GM19463 (cell line): ENCODE results near the gene REV1.
"Not testable (repeated sequence)": the region's sequence is repeated elsewhere in the genome, so short reads cannot be mapped to it uniquely, and the experiment has no call there.

Source experiments
- ATAC-seq: cut with Tn5 transposase; IDR thresholded peaks from one replicate; pipeline ENCODE4 v1.9.1; 2021; ENCODE audit warnings: mild to moderate bottlenecking, moderate library complexity; ENCODE audit not compliant: unreplicated experiment

Gene REV1

DNA sequence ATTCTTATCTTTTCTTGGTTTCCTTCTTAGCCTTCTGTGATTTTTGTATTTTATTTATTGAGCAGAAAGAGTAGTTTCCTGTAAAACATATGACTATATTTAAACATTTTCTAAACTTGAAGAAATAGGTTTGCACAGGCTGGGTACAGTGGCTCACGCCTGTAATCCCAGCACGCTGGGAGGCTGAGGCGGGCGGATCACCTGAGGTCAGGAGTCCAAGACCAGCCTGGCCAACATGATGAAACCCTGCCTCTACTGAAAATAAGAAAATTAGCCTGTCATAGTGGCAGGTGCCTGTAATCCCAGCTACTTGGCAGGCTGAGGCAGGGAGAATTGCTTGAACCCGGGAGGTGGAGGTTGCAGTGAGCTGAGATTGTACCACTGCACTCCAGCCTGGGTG is 121.0 kb downstream of the REV1 start:
- not testable (repeated sequence) for ATAC-seq

DNA sequence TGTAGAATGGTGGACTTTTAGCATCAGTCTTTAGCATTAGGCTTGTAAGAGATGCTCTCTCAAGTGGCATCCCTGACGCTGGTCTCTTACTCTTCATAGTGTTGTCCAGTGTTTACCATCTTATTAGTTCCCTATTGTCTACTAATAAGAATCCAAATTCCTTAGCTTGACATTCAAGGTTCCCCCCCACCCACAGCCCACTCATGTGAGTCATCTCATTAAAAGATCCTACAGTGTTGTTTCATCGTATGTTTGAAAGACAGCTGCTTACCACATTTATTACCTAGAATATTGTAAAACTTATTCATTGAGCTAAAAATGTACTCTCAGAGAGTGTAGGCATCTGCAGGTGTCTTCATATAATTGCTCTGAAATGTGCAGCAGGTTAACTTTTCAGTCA is 124.2 kb downstream of the REV1 start:
- no peak for ATAC-seq

DNA sequence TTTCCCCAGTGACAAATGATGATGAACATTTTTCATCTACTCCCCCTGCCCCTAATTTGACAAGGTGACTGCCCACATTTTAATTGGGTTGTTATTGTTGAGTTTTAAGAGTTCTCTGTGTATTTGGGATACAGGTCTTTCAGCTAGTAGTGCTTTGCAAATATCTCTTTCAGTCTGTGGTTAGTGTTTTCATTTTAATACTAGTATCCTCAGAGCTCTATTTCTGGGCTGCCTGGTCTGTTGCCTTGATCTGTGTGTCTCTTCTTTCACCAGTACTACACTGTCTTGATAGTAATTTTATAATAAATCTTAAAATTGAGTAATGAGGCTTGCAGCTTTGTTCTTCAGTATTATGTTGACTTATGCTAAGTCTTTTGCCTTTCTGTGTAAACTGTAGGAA is 133.0 kb downstream of the REV1 start:
- peak; percentile 56 for ATAC-seq

DNA sequence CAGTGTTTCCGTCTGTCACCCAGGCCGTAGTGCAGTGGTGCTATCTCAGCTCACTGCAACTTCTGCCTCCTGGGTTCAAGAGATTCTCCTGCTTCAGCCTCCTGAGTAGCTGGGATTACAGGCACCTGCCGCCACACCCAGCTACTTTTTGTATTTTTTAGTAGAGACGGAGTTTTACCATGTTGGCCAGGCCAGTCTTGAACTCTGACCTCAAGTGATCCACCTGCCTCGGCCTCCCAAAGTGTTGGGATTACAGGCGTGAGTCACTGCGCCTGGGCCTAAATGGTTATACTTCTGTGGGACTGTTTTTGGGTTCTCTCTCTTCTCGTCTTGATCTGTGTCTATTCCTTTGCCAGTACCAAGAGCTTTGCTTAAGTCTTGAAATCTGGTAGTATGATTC is 135.0 kb downstream of the REV1 start:
- not testable (repeated sequence) for ATAC-seq

DNA sequence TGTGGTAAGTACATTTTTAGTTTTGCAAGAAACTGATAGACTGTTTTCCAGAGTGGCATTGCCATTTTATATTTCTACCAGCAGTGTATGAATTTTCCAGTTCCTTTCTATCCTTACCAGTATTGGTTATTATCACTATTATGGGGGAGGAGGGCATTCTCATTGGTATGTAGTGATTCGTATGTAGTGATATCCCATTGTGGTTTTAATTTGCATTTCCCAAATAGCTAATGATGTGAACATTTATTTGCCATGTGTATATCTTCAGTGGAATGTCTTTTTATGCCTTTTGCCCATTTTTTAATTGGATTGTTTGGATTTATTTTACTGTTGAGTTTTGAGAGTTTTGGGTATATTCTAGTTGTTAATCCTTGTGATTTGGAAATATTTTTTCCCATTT is 135.7 kb downstream of the REV1 start:
- no peak for ATAC-seq
